ENCODE data around the gene CHIA.

DNA sequence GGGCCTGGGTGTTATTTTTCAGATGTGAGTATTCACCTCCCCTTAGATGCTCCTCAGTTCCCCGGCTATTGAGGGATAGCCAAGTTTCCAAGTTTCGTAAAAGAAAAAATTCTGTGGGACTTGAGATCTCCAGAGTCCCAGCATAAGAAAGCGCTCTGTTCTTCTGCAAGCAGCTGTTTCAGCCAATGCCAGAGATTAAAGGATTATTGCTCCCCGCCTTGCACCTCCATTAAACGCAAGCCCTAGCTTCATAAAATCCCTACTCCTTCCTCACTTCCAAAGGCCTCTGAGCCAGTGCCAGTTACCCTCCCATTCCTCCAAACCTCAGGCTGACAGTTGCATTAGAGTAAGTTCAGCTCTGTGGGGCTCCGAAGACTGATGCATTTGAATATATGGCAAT, 56.4 kb downstream of the CHIA start:
- no peak for TF ChIP-seq POLR2A (IDR thresholded peaks at IDR 0.05)
- no peak for TF ChIP-seq POLR2AphosphoS5 (IDR thresholded peaks at IDR 0.05)
- TF ChIP-seq, protein P1, sequence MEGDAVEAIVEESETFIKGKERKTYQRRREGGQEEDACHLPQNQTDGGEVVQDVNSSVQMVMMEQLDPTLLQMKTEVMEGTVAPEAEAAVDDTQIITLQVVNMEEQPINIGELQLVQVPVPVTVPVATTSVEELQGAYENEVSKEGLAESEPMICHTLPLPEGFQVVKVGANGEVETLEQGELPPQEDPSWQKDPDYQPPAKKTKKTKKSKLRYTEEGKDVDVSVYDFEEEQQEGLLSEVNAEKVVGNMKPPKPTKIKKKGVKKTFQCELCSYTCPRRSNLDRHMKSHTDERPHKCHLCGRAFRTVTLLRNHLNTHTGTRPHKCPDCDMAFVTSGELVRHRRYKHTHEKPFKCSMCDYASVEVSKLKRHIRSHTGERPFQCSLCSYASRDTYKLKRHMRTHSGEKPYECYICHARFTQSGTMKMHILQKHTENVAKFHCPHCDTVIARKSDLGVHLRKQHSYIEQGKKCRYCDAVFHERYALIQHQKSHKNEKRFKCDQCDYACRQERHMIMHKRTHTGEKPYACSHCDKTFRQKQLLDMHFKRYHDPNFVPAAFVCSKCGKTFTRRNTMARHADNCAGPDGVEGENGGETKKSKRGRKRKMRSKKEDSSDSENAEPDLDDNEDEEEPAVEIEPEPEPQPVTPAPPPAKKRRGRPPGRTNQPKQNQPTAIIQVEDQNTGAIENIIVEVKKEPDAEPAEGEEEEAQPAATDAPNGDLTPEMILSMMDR (IDR thresholded peaks at IDR 0.05): no peak
- TF ChIP-seq EP300 (IDR thresholded peaks at IDR 0.05): no peak

Data from gastroesophageal sphincter (tissue), 3 donors.